ENCODE data around the gene CPN2.

The CPN2 gene

DNA sequence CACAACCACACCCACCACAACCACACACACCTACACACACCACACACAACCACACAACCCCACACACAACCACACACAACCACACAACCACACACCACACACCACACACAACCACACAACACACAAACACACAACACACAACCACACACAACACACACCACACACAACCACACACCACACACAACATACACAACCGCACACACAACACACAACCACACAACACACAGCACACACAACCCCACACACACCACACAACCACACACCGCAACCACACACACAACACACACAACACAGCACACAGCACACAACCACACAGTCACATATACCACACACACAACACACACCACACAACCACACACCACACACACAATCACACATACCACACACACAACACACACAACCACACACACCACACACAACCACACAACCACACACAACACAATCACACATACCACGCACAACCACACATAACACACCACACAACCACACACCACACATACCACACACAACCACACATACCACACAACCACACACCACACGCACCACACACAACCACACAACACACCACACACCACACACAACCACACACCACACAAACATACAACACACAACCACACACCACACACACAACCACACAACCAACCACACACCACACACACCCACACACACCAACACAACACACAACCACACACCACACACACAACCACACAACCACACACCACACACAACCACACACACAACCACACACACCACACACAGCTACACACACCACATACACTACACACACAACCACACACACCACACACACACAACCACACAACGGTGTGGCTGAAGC, 23.7 kb downstream of the CPN2 start:
- FAIRE-seq = no peak

DNA sequence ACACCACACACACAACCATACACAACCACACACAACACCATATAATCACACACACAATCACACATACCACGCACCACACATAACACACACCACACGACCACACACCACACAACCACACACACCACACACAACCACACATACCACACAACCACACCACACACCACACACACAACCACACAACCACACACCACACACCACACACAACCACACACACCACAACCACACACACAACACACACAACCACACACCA, 24.2 kb downstream of the CPN2 start:
- no peak for FAIRE-seq

DNA sequence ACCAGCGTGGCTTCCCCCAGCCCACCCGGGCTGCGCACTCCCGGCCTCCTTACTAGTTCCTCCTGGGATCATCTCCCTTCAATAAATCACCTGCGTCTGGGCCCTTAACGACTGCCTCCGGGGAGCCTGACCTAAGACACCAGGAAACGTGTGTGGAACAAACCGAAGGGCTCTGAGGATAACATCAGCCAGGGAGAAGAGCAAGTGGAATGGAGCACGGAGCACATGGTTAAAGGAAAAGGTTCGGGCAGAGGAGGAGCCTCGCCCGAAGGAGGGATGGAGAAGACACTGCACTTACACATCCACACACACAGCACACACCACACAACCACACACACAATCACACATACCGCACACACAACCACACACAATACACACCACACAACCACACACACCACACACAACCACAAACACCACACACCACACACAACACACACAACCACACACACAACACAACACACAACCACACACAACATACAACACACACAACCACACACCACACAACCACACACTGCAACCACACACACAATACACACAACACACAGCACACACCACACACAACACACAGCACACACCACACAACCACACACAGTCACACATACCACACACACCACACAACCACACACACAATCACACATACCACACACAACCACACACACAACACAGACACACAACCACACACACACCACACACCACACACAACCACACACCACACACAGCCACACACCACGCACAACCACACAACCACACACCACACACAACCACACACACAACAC, 24.7 kb downstream of the CPN2 start:
- no peak for FAIRE-seq

DNA sequence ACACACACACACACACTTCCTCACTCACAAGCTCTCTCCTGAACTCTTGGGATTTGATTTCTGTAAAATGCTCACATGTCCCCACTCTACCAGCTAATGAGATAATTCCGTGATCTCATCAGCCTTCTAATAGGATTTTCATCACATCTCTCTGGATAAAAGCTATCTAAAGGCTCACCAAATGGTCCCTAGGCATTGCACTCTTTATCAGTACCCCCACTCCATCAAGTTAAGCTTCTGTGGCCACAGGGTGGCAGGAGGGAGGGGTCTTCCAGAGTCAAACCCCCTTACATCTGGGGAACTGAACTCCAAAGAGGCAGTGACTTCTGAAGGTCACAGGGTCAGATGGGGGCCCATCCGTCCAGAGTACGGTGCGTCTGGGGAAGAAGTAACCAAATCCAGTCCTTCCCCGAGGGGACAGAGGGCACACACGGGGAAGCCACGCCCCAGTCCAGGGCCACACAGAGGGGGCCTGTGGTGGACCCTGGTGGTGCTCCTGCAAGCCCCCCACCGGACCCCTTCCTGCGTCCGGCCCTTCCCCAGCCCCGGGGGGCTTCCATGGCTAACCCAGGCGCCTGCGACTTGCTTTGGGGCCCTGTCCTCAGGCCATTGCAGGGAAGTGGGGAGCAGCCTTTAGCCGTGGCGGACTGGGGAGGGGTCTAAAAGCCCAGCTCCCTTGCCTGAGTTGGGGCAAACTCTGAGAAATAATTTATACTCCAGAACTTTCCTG, 25.5 kb downstream of the CPN2 start:
- no peak for FAIRE-seq

DNA sequence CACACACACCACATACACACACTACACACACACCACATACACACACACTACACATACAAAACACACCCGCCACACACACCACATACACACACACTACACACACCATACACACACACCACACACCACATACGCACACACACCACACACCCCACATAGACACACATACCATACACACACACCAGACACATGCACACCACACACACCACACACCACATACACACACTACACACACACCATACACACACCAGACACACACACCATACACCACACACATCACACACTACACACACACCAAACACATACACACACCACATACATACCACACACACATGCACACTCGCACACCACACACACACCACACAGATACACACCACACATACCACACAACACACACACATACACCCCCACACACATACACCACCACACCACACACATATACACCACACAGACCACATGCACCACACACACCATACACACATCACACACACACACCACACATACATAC, 26.3 kb downstream of the CPN2 start:
- FAIRE-seq = no peak

DNA sequence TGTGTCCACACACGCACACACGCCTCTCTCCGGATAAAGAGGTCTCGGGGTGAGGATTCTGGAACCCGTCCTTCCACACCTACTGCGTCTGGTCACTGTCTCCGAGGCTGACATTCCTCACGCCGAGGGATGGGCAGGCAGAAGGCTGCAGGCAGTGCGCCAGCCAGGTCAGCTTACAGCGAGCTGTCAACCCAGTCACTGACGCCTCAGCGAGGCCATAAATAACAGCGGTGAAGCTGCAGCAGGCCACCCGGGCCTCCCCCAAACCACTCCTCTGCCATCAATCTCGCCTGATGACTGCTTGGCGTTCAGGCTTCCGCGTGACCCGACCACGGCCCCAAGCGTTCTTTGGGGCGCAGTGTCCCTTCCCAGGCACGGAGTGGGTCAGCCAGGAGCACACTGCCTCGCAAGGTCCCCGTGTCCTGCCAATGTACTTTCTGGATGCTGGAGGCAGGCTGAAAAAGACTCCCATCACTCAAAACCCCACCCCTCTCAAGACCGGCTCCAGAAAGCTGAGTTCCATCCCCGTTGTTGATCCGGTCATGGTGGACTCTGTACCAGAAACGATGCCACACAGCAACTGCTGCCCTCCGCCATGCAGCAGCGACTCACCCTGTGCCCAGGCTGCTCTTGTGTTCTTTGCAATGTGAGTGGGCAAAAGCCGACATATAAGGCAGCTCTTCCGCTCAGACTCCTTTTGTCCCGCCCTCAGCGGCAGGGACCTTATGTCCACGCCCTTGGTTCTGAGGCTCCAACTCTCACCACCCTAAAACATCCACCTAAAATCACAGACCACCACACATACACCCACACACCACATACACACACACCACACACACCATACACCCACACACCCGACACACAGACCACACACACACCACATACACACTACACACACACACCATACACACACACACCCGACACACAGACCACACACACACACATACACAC, 27.1 kb downstream of the CPN2 start:
- no peak for FAIRE-seq

DNA sequence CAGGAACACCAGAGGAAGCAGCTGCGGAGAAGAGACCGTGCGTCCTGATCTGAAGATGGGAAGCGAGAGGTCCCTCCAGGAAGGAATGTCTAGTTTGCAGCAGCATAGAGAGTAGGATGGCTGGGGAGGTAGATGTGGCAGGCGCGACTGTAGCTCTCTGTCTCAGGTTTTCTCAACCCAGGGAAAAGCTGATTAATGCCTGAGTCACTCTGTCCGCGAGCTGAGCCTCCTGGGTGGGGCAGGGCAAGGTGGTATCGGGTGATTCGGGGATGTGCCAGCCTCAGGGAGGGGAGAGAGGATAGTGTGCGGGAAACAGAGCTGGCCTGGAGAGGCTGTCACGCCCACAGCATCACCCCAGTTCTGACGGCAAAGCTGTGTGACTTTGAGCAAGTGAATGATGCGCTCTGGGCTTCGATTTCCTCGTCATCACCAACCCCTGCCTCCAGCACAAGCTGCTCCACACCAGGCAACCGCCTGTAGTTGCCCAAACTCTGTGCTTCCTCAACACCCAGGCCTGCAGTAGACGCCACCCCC, 28.4 kb downstream of the CPN2 start:
- no peak for FAIRE-seq

DNA sequence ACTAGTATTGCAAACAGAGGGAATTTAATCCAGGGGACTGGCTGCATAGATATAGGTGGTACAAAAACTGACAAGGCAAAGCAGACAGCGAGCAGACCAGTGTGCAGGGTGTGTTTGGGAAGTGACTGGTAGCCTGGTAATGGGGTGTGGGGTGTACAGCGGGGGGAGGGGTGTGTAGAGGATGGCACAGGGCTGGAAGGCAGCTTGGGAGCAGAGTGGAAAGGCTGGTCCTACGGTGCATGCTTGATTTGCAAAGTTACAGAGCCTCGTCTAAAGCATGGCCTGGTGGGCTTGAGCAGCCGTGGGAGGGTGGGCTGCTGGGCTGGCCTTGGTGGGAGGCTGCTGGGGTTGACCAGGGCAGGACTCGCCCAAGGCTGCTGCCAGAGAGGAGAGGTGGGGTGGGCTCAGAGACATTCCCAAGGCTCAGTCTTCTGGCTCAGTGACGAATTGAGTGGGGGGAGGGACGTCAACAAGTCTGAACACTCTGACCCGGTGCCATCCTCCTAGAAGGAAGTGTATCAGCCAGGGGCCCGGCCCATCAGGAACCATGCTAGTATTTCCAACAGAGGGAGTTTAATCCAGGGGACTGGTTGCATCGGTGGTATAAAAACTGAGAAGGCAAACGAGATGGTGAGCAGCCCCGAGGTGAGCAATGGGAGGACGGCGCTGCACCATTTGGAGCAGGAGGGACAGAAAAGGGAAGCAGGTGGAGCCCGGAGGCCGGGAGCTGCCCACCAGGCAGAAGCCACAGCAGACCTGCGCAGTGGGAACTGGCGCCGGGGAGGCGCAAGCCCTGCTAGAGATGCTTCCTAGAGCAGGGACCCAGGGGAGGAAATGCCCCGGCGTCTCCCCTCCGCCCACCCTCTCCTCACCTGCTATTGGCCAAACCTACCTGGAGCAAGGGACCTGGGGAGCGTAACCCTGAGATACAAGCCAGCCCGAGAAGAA, 29.2 kb downstream of the CPN2 start:
- no peak for FAIRE-seq

DNA sequence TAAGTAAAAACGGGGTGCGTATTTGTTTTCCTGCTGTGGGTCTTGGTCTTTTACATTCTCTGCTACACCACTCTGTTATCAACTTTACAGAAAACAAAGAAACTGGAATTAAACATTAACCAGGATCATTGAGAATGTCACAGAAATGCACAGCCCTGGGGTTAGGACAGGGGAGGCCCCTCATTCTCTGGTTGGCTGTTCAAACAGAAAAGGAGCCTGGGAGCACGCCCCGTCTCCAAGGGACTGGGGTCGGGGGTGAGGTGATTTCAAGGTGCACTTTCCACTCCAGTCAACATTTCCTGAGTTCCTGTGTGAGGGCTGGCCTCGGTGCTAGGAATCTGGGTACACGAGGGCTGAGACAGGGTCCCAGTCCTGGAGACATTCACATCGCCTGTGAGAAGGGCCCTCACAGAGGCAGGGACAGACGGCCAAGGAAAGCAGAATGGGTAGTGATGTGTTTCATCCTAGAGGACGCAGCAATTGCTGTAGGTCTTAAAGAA, 30.3 kb downstream of the CPN2 start:
- no peak for FAIRE-seq

DNA sequence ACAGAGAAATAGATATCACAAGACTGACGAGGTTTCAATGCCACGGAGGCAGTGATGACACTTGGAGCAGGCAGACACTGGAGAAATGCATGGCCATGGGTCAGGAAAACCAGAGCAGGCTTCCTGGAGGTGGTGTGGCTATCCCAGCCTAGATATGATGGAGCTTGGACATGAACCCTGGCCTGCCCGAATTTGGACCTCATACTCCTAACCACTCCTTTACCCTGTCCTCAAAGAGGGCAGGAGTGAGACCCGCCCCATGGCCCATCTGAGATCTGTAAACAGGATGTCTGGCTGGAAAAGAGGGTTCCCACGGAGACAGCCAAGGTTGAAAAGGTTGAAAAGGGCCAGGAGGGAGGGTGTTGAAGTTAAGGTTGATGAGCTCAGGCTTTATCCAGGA, 31.0 kb downstream of the CPN2 start:
- no peak for FAIRE-seq

DNA sequence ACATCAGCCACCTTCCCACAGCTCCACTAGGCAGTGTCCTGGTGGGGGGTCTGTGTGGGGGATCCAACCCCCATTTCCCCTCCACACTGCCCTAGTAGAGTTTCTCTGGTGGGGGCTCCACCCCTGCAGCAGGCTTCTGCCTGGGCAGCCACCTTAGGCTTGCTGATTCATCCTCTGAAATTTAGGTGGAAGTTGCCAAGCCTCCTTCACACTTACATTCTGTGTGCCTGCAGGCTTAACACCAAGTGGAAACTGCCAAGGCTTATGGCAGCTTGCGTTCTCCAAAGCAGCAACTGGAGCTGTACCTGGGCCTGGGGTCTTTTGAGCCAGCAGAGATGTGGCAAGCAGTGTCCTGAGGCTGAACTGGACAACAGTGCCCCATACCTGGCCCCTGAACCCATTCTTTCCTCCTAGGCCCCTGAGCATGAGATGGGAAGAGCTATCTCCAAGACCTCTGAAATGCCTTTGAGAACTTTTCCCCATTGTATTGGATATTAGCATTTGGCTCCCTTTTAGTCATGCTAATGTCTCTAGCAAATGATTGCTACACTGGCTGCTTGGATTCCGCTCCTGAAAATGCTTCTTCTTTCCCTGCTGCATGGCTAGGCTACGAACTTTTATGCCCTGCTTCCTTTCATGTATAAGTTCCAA, 32.5 kb downstream of the CPN2 start:
- FAIRE-seq = no peak

DNA sequence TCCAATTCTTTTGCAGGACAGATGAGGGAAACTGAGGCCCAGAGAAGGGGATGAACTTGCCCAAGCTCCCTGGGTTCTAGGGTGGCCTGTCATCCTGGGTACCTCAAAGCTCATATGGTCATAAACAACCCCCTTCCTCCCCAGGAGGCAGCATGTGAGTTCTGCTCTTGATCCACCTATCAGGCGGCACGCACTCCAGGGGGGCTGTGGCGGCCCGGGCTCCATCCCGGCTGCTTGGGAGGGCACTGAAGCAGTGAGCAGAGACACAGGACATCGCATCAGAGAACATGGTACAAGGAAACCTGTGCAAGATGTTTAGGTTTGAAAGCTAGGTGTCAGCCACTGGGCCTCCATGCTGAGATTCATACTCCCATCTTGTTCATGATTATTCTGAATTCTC, 34.2 kb downstream of the CPN2 start:
- FAIRE-seq = no peak

DNA sequence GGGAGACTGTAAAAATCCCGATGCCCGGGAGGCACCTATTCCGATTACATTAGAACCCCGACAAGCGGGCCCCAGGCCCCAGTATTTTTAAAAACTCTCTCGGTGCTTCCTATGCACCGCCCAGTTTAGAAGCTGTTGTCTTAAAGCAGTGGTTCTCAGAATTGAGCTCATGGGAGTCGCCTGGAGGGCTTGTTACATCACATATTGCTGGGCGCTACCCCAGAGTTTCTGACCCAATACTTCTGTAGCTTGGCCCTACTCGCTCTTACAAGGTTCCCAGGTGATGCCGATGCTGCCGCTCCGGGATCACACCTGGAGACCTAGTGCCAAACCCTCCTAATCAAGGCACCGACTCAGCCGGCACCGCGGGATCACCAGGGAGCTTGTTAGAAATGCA, 35.2 kb downstream of the CPN2 start:
- no peak for FAIRE-seq

DNA sequence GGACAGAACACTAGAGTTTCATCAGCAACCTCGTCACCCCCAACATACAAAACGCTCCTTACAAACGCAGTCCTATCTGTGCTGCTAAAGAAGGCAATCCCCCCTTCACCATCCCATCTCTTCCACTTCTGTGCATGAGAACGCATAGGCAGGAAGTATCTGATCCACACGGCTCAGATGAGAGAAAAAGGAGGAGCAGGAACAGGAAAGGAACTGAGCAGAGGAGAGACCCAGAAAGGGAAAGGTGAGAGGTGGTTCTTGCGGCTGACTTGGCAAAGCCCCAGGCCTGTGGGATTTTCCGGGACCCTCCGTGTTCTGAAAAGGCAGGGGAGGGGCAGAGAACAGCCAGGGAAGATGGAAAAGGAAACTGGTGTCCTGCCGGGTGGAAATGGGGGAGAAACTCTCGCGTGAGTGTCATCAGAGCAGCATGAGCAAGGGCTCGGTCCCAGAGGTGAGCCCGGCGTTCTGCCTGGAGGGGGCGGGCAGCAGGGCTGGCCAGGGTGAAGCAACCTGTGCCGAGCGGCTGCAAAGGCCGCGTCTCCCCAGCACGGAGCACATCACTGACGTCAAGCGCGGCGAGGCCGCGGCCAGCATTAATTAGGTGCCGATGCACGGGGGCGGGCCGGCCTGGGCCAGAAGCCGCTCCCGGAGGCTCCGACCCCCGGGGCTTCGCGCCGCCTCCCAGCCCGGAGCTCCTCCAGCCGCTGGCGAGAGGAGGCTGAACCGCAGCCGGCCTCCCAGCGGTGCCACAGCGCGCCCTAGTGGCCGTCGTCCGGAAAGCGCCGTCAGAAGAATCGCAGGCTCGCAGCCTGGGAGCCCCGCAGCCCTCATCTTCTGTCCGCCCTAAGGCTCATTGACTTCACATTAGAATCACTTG, 35.8 kb downstream of the CPN2 start:
- FAIRE-seq = no peak

DNA sequence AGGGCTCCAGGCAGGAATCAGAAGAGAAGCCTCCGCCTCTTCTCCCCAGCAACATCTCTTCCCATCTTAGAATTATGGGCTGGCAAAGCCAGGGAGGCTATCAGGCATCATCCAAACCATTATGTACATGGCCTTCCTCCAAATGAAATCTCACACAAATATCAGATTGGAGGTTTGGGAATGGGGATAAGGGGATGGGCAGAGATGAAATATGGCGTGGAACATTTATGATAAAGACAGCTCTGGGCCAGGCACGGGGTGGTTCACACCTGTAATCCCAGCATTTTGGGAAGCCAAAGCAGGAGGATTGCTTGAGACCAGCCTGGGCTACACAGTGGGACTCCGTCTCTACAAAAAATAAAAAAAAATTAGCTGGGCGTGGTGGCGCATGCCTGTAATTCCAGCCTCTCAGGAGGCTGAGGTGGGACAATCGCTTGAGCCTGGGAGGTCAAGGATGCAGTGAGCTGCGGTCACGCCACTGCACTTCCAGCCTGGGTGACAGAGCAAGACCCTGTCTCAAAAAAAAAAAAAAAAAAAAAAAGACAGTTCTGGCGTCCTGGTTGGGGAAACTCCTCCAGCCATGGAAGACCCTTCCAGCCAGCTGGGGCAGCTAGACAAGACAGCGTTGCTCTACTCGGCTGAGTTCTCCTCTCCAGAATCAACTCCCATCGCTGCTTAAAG, 36.6 kb downstream of the CPN2 start:
- FAIRE-seq = no peak

DNA sequence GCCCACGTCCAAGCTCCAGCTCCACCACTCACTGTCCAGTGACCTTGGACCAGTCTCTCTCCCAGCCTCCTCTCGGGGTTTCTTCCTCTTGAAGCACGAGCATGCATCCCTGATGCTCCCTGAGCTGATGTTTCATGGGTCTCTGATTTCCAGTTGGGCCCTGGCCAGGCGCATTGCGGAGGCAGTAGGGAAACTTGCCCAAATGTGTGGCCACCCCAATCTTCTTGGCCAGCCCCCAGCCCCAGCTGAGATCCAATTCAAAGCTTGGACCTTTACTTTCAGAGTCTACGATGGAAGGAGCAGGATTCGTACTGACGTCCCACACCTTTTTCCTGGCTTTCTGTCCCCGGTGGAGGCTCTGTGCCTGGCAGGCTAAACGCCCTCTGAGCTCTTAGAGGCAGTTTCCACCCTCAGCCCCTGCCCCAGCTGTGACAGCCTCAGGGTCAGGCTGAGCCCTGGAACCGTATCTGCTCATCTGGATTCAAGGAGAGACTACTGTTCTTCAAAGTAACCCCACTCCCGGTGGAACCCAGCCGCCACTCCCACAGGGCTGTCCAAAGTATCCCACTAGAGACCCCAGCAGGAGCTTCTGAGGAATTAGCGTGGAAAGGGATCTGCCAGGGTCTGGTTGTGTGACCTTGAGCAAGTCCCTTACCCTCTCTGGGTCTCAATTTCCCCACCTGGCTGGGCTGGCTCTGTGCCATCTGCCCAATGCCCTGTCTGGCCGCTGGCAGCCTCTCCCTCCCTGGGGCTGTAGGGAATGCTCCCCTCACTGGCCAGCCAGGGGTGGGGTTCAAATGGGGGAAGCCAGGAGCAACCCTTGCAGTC, 37.4 kb downstream of the CPN2 start:
- FAIRE-seq = no peak

DNA sequence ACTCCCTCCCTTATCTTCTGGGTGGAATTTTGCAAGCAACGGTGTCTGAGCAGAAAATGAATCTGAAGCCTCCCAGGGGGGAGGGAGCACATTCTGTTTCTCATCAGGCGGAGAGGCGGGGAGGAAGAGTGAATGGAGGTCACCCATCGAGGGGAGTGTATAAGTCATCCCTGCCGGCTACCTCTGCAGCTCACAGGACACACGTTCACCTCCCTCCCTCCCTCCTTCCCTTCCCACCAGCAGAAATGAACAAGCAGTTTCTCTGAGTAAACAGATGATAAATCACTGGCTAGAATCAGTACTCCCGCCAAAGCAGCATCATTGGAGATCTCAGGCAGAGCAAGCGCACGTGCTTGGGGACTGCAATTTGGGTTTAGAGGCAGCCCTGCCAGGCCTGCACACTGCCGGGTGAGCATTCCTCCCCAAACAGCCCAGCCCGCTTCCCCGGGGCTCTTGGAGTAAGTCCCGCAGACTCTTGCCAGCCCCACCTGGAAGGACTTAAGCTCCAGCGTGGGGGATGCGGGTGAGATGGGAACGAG, 38.3 kb downstream of the CPN2 start:
- FAIRE-seq = no peak
